MV-4-11 (cell line): Measurements from ENCODE around the gene GPR176.

Source experiments
- DNase-seq: peaks from one replicate; lab custom pipeline; 2025; lab: John Stamatoyannopoulos, UW

GPR176 gene

GRCh38 chr15:39919748-39920509 is at the start of gene GPR176:
TSS of gene GPR176 (minus strand) at chr15:39920266. CDS start at chr15:39920026, 240 bp downstream.
- DNase-seq = no peak

- no peak for DNase-seq
These were observed 48.9 kb upstream of the GPR176 start for GRCh38 chr15:39969002-39969394.

- DNase-seq = no peak
These were observed 48.4 kb upstream of the GPR176 start for GRCh38 chr15:39968273-39969001.

GRCh38 chr15:39966521-39966920 is 46.5 kb upstream of the GPR176 start:
- no peak for DNase-seq

- DNase-seq = no peak
These were observed 43.7 kb upstream of the GPR176 start for GRCh38 chr15:39963786-39964185.

- DNase-seq = no peak
These were observed 41.0 kb upstream of the GPR176 start for GRCh38 chr15:39961051-39961450.

GRCh38 chr15:39960411-39960810 is 40.3 kb upstream of the GPR176 start:
- DNase-seq = no peak

- no peak for DNase-seq
These were observed 39.3 kb upstream of the GPR176 start for GRCh38 chr15:39959411-39959810.

GRCh38 chr15:39957481-39957880 is 37.4 kb upstream of the GPR176 start:
- no peak for DNase-seq

- no peak for DNase-seq
These were observed 33.5 kb upstream of the GPR176 start for GRCh38 chr15:39953521-39953920.

GRCh38 chr15:39951561-39951960 is 31.5 kb upstream of the GPR176 start:
- no peak for DNase-seq

- no peak for DNase-seq
These were observed 28.8 kb upstream of the GPR176 start for GRCh38 chr15:39948817-39949216.

GRCh38 chr15:39947401-39948197 is 27.5 kb upstream of the GPR176 start:
- DNase-seq = no peak

- no peak for DNase-seq
These were observed 26.8 kb upstream of the GPR176 start for GRCh38 chr15:39946862-39947261.

- no peak for DNase-seq
These were observed 24.7 kb upstream of the GPR176 start for GRCh38 chr15:39944726-39945125.

GRCh38 chr15:39942753-39943150 is 22.7 kb upstream of the GPR176 start:
- DNase-seq = no peak

- DNase-seq = no peak
These were observed 22.2 kb upstream of the GPR176 start for GRCh38 chr15:39942101-39942752.

GRCh38 chr15:39939487-39940452 is 19.7 kb upstream of the GPR176 start:
- peak; percentile 72 for DNase-seq

GRCh38 chr15:39937696-39938095 is 17.6 kb upstream of the GPR176 start:
- no peak for DNase-seq

GRCh38 chr15:39936681-39937080 is 16.6 kb upstream of the GPR176 start:
- DNase-seq = no peak

GRCh38 chr15:39936187-39936586 is 16.1 kb upstream of the GPR176 start:
- no peak for DNase-seq
